ENCODE data around the gene PPP1R7. TPM values are rescaled to one million over a fixed set of nuclear protein-coding genes. Genes with fewer than 3 reads are reported as not detected.

PPP1R7 gene
- total RNA-seq, 1 donor from 2014 or later, result 58.6 TPM

DNA sequence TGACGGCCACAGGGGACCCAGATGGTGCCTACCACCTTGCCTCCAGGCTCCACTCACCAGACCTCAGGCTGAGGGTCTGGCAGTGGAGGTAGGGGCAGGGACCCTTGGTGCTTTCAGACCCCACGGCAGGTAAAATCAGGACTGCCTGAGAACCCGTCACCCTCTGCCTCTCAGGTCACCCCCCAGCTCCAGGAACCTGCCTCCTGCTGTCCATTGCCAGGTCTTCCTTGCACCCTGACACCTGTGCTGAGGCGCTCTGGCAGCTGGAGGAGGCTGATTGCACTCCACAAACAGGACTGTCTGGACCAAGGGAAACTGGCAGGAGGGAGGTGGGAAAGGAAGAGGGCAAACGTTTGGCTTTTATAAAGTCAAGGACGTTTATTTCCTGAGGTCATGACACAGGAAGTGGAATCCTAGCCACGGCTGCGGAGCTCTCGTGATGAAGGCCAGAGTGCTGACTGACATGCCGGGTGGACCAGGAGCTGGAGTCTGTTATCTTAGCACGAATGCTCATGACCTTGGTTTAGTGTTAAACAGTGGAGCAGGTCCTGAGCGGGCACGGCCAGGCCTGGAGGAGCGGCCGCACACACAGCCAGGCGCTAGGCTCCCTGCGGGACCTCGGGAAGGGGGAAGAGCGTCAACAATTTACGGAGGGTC, 78.7 kb downstream of the PPP1R7 start:
- DNase-seq (ENCODE audit: low spot score), result no peak

DNA sequence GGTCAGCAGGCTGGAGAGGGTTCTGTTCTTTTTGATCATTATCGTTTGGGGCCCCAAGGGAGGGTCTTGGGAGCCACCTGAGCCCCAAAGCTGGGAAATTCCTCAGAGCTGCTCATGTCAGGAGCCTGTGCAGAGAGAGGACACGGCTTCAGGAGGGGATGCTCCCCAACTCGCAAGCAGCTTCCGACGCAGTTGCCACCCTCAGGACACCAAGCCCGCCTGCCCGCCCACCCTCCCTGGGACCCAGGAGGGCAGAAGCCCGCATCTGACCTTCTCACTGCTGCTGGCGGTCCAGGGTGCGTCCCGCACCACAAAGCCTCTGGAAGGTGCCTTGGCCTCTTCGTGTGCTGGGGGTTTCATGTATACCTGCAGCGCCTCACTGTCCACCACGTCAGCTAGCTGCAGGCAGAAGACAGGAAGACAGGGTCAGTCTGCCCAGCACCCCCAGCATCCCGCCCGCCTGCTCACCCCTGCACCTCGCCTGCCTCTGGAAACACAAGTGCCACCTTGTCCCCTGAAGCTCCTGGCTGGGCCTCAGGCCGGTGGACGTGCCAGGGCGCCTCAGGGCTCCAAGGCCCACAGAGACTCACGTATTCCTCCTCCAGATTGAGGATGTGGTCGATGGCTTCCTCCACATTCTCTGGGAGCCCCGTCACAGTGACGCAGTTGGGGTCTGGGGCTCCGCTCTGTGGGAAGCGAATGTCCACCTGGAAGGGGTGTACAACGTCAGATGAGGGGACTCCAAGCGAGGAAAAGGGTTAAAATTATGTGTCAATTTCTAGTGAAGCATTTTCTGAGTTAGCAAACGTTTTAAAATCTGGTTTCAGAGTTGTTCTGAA, 79.5 kb downstream of the PPP1R7 start:
- no peak for DNase-seq (ENCODE audit: low spot score)

DNA sequence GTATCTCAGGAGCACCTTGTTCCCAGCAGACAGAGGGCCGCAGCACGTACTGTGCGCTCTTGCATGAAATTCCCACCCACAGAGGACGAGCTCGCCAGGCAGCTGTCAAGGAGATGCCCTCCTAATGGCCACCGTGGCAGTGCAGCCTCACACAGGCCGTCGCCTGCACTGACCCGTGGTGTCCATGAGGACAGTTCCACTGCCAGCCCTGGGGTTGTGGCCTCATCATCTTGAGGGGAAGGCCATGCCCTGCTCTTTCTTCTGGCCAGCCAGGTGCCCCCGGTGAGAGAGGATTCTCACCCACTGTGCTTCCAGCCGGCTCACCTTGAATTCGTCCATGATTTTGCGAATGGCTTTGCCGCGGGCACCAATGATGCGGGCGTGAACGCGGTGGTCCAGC, 80.2 kb downstream of the PPP1R7 start:
- no peak for DNase-seq (ENCODE audit: low spot score)

DNA sequence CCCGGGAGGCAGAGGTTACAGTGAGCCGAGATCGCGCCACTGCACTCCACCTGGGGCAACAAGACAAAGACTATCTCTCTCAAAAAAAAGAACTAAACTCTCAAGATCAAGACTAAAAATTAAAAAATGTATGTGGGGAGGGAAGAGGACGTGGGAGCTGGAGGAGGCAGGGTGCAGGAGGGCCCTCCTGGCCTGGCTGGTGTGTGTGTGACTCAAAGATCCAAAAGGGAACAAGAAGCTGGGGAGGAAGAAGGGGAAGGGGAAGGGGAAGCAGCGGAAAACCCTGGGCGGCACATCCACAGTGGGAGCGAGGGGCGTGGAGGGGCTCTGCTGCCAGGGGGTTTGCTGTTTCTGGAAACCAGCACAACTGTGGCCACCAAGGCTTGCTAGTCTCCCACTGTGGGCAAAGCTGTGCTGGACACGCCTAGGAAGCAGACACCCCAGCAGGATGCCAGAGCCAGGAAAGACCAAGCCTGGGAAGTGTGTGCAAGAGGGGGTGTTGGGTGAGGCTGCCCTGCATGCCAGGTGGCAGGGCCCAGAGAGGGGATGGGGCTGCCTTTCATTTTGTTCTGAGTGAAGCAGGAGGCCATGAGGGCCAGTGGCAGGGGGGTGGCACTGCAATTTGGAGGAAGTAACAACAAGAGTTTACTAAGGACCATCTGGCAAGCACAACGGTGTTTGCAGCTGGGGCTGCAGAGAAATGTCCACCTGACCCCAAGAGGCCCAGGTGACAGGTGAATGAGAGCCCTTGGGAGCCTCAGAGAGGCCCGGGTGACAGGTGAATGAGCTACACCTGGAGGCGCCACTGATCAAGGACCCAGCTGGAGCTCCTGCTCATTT, 82.7 kb downstream of the PPP1R7 start:
- no peak for DNase-seq (ENCODE audit: low spot score)

Other genes with a start within 250 kb of the PPP1R7 start
- 0.09 TPM for gene CROCC2, start 244.1 kb upstream of the PPP1R7 start, total RNA-seq
- gene SNED1, start 151.8 kb upstream of the PPP1R7 start, total RNA-seq, result 40.9 TPM
- 32.7 TPM for gene MTERF4, start 48.2 kb upstream of the PPP1R7 start, total RNA-seq
- 16.9 TPM for gene PASK, start 995 bp upstream of the PPP1R7 start, total RNA-seq
- gene ANO7, start 38.2 kb downstream of the PPP1R7 start, total RNA-seq, result 2.7 TPM
- gene HDLBP, start 165.2 kb downstream of the PPP1R7 start, total RNA-seq, result 464 TPM
- 234 TPM for gene SEPTIN2, start 165.5 kb downstream of the PPP1R7 start, total RNA-seq
- gene FARP2, start 205.8 kb downstream of the PPP1R7 start, total RNA-seq, result 68.8 TPM